HepG2 (cell line): Measurements from ENCODE around the gene ZBTB7A.

Experiments used
- CTCF ChIP-seq: sonication (generic); formaldehyde crosslinking; IDR thresholded peaks from 2 replicates; pipeline ENCODE4 v1.5.0; 2020; ENCODE audit warnings: mild to moderate bottlenecking, missing genetic modification reagents, moderate library complexity
- HOXA7 ChIP-seq: sonication (generic); formaldehyde crosslinking; IDR thresholded peaks from 2 replicates; pipeline ENCODE4 v1.8.1; 2022; ENCODE audit warnings: mild to moderate bottlenecking, missing genetic modification reagents, moderate library complexity
- POLR2AphosphoS2 ChIP-seq: IDR thresholded peaks from 2 replicates; pipeline ENCODE4 v1.6.1; 2011; ENCODE audit warnings: low read depth, low read length, improper control_type of control experiment

- no peak for TF ChIP-seq CTCF (CRISPR knock-in tag)
- no peak for TF ChIP-seq POLR2AphosphoS2
- TF ChIP-seq HOXA7 (CRISPR knock-in tag): no peak
Measured at GRCh38 chr19:4093643-4094175, 27.0 kb upstream of the ZBTB7A start.
